GM12872 (cell line): Measurements from ENCODE around the gene GPR61.
A peak's percentile ranks its signal among the peaks of the same experiment; 100 is the strongest.

Experiments used
- TF ChIP-seq, protein P1 (sequence below): IDR thresholded peaks from 3 replicates; pipeline ENCODE4 v1.5.1; 2011; ENCODE audit warnings: low read depth, mild to moderate bottlenecking, low read length, moderate library complexity; ENCODE audit not compliant: insufficient read depth

Gene GPR61

GRCh38 chr1:109531380-109531779, 8.3 kb upstream of the GPR61 start:
- TF ChIP-seq, protein P1, sequence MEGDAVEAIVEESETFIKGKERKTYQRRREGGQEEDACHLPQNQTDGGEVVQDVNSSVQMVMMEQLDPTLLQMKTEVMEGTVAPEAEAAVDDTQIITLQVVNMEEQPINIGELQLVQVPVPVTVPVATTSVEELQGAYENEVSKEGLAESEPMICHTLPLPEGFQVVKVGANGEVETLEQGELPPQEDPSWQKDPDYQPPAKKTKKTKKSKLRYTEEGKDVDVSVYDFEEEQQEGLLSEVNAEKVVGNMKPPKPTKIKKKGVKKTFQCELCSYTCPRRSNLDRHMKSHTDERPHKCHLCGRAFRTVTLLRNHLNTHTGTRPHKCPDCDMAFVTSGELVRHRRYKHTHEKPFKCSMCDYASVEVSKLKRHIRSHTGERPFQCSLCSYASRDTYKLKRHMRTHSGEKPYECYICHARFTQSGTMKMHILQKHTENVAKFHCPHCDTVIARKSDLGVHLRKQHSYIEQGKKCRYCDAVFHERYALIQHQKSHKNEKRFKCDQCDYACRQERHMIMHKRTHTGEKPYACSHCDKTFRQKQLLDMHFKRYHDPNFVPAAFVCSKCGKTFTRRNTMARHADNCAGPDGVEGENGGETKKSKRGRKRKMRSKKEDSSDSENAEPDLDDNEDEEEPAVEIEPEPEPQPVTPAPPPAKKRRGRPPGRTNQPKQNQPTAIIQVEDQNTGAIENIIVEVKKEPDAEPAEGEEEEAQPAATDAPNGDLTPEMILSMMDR = no peak

GRCh38 chr1:109531826-109532364, 7.8 kb upstream of the GPR61 start:
- TF ChIP-seq, protein P1 = no peak

DNA sequence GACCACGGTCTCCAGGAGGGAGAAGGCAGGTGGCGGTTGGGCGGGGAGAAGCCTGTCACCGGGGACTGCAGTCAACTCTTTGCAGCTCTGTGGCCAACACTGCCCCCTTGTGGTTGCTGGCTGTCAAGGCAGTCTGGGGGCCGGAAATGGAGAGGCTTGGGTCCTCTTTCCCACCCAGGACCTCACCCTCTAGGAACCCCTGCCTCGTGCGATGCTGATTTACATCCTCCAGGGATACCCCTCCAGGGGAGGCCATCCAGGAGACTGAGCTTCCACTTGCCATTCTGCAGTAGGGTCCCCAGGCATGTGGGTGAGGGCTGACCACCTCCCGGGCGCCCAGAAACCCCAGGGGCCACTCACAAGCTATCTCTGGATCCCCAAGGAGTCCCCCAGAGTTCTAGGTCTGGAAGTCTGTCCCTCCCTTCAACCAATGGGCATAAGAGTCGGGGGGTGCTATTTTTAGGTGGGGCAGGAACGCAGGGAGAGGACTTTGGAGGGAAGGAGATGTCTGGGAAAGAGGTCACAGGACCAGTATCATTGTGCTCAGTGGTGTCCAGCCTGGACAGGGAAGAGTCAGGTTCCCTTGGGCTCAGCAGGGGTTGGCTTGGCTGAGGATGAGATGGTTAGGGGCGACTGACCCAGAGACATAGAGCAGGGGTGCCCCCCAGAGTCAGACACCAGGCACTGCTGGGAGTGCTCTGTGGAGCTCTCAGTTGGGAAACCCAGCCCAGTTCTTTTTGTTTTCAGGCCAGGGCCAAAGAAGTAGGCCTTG, 7.1 kb upstream of the GPR61 start:
- TF ChIP-seq, protein P1 = peak; percentile 99

- TF ChIP-seq, protein P1 = no peak
Observed at GRCh38 chr1:109534307-109534858, 5.3 kb upstream of the GPR61 start.

GRCh38 chr1:109535481-109535880, 4.2 kb upstream of the GPR61 start:
- TF ChIP-seq, protein P1 = no peak

DNA sequence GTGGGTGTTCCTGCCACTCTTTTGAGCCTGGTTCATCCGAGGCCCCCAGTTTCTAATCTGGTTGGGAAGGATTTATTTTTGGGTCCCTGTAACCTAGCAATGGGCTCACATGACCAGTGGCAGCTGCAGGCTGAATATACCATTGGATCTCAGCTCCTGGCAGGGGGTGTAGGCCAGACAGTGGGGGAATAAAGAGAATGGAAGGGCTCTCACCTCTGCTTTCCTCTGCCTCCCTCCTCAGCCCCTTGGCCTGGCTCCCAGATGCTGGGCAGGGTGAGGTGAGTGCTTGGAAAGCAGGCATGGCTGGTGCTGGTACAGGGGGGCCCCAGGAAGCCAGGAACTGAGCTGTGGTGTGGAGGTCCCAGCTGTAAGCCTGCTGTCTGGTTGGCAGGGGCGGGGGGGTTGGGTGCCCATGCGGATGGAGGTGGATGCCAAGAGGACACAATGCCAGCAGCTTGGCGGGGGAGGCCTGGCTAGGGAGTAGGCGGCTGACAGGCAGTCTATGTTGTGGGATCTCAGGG, 3.6 kb upstream of the GPR61 start:
- TF ChIP-seq, protein P1 = no peak

- TF ChIP-seq, protein P1 = no peak
Observed at GRCh38 chr1:109537450-109538178, 2.1 kb upstream of the GPR61 start.
